HepG2 (cell line): ENCODE measurements around the gene RPL27A. TPM values are rescaled to one million over a fixed set of nuclear protein-coding genes. Genes with fewer than 3 reads are reported as not detected.

Experiments
- ATF7-NPFF ChIP-seq: sonication (generic); formaldehyde crosslinking; IDR thresholded peaks from 2 replicates; pipeline ENCODE4 v1.8.1; 2023; ENCODE audit warnings: mild to moderate bottlenecking, low read depth, missing genetic modification reagents, moderate library complexity
- BCLAF1 ChIP-seq: fragments of 450-650 bp; IDR thresholded peaks from 2 replicates; pipeline ENCODE4 v1.6.1; 2017; ENCODE audit warnings: mild to moderate bottlenecking
- CREB3 ChIP-seq: sonication (generic); formaldehyde crosslinking; IDR thresholded peaks from 2 replicates; pipeline ENCODE4 v1.5.0; 2020; ENCODE audit warnings: missing genetic modification reagents
- GTF3A ChIP-seq: sonication (generic); formaldehyde crosslinking; conservative IDR thresholded peaks from 2 replicates; pipeline ENCODE4 v1.4.0; 2020; ENCODE audit warnings: mild to moderate bottlenecking, missing genetic modification reagents
- MED8 ChIP-seq: sonication (generic); formaldehyde crosslinking; IDR thresholded peaks from 2 replicates; pipeline ENCODE4 v1.8.1; 2023; ENCODE audit warnings: mild to moderate bottlenecking, missing genetic modification reagents; ENCODE audit not compliant: insufficient replicate concordance
- MIER3 ChIP-seq: IDR thresholded peaks from 2 replicates; pipeline ENCODE4 v1.6.1; 2016; ENCODE audit warnings: missing compliant biosample characterization, borderline replicate concordance
- POGK ChIP-seq: sonication (generic); formaldehyde crosslinking; conservative IDR thresholded peaks from 2 replicates; pipeline ENCODE4 v1.8.0; 2022; ENCODE audit warnings: mild to moderate bottlenecking, moderate library complexity, missing genetic modification reagents
- PRDM10 ChIP-seq: sonication (generic); formaldehyde crosslinking; IDR thresholded peaks from 2 replicates; pipeline ENCODE4 v1.4.0; 2020; ENCODE audit warnings: low read depth, missing genetic modification reagents
- SAFB2 ChIP-seq: sonication (generic); formaldehyde crosslinking; IDR thresholded peaks from 2 replicates; pipeline ENCODE4 v1.5.1; 2020; ENCODE audit warnings: missing genetic modification reagents, low read depth, mild to moderate bottlenecking, borderline replicate concordance
- ZBTB25 ChIP-seq: IDR thresholded peaks from 2 replicates; pipeline ENCODE4 v1.6.1; 2018; ENCODE audit warnings: missing genetic modification reagents
- ZC3H13 ChIP-seq: sonication (generic); formaldehyde crosslinking; IDR thresholded peaks from 2 replicates; pipeline ENCODE4 v1.8.1; 2023; ENCODE audit warnings: mild to moderate bottlenecking, missing genetic modification reagents, moderate library complexity
- polyA plus RNA-seq, 8 experiments: library from polyadenylated mRNA; depleted of rRNA in 3 of 8; stranded (reverse) in 7 of 8; unstranded in 1 of 8; fragments of >200 nt; fragmentation: Illumina TruSeq in 4 of 8; extraction: Trizol in 4 of 8; gene quantifications; 2 replicates each; pipeline versions ENCODE4 v1.2.1 to v1.2.3, GENCODE V29; 2011 to 2016; ENCODE audit warnings: low read depth in 4 of 8, missing spikeins in 1 of 8, mixed read lengths in 1 of 8; ENCODE audit not compliant: insufficient read depth in 1 of 8
- total RNA-seq, 5 experiments: library from RNA; depleted of rRNA; stranded (reverse); fragments of >200 nt; fragmentation: Illumina TruSeq; extraction: Trizol; gene quantifications; 2 replicates each; pipeline ENCODE4 v1.2.3, GENCODE V29; 2016; ENCODE audit warnings: low read depth in 1 of 5

The RPL27A gene
- total and polyA plus RNA-seq, 2 of the 13 experiments (the other 11 are each of a cell fraction or from before 2014, with no cell fraction given) = 1,531 to 2,153 TPM

GRCh38 chr11:8682303-8683114, at the start of gene RPL27A, which contains the start of gene TRIM66 (continued):
- TF ChIP-seq PRDM10 (CRISPR knock-in tag) (no peak), ATF7-NPFF (CRISPR knock-in tag) (peak; percentile 49; the same call in 1 of the 2 replicates), POGK (no peak; the same call in none of the 2 replicates), ZBTB25 (CRISPR knock-in tag) (peak; percentile 31; the same call in 1 of the 2 replicates), MED8 (CRISPR knock-in tag) (peak; percentile 90), MIER3 (CRISPR knock-in tag) (no peak; the same call in 1 of the 2 replicates), SAFB2 (CRISPR knock-in tag) (no peak; the same call in 1 of the 2 replicates), CREB3 (CRISPR knock-in tag) (0 out of 2 replicates have a peak, but pooled peaks have one; percentile 5), GTF3A (CRISPR knock-in tag) (0 out of 2 replicates have a peak, but pooled peaks have one; percentile 81), BCLAF1 (no peak), ZC3H13 (0 out of 2 replicates have a peak, but pooled peaks have one; percentile 39)
